ENCODE results near the gene ANO1.

ANO1 gene

DNA sequence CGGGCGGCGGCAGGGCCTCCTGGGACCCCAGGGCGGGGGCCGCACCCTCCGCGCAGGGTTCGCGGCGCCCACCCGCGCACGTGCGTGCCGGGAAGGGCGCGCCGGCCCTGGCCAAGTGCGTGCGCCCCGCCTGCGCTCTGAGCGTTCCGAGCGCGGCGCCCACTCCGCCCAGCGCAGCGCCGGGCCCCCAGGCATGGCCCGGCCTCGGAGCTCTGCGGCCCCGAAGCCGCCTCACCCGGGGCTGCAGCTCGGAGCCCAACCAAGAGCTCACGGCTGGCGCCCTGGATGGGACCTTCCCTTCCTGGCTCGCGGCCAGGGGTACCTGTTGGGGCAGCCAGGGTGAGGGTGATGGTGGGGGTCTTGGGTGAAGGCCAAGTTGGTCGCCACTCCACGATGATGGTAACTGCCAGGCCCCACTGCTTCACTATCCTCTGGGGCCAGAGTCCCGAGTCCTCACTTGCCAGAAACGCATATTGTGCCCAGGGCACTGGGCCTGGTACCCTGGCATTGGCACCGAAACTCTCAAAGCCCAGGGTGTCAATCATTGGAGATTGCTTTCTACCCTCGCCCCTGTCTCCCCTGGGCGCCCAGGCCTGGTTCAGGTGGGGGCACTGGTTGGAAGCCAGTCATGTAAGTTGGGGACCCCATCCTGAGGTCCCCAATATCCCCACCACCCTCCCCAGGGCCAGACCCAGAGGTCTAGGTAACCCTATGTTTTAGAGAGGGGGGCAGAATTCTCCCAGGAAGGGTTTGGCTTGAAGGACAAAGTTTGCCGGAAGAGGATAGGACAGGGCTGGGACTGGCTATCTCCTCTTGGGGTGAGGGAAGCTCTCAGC, 882 bp downstream of the ANO1 start:
- no peak for DNase-seq (ENCODE audit: low read depth)
- TF ChIP-seq, protein P1, sequence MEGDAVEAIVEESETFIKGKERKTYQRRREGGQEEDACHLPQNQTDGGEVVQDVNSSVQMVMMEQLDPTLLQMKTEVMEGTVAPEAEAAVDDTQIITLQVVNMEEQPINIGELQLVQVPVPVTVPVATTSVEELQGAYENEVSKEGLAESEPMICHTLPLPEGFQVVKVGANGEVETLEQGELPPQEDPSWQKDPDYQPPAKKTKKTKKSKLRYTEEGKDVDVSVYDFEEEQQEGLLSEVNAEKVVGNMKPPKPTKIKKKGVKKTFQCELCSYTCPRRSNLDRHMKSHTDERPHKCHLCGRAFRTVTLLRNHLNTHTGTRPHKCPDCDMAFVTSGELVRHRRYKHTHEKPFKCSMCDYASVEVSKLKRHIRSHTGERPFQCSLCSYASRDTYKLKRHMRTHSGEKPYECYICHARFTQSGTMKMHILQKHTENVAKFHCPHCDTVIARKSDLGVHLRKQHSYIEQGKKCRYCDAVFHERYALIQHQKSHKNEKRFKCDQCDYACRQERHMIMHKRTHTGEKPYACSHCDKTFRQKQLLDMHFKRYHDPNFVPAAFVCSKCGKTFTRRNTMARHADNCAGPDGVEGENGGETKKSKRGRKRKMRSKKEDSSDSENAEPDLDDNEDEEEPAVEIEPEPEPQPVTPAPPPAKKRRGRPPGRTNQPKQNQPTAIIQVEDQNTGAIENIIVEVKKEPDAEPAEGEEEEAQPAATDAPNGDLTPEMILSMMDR (conservative IDR thresholded peaks at IDR 0.05; ENCODE audit: low read length) = no peak
- H3K4me3 ChIP-seq (ENCODE audit: low read length) = no peak overlapping the region

DNA sequence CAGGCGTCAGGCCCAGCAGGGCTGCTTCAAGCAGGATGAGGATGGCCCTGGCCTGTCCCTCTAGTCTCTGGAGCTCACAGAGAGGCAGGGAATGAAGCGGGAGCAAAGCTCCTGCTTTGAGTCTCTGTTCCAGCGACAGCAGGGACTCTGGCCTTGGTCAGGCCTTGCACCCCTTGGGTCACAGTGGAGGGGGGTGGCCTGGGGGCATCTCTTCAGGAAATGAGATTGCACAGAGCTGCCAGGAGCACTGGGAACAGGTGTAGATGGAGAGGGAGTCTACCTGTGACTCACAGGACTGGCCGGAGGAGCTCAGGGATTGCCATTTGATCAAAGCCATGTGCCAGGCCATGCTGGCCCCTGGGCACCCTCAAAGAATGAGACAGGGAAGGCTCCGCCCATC, 1.6 kb downstream of the ANO1 start:
- no peak overlapping the region for H3K4me3 ChIP-seq (ENCODE audit: low read length)
- TF ChIP-seq, protein P1 (conservative IDR thresholded peaks at IDR 0.05; ENCODE audit: low read length) = no peak
- no peak for DNase-seq (ENCODE audit: low read depth)

DNA sequence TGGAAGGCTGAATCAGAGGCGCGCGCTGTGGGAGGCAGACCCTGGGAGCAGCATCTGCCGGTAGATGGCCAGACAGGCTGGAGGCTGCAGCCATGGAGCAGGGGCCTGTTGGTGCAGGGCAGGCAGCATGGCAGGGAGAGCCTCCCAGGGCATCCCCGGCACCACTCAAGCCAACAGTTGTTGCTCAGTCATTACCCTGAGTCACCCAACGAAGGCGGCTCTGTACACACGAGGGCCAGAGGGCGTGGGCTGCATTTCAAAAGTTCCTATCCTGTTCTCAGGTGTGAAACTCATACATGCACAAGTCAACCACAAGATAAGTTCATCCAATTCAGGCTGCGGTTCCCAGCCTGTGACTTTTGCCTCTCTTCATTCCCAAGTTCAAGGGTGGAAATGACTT, 2.6 kb downstream of the ANO1 start:
- DNase-seq (ENCODE audit: low read depth) = no peak
- TF ChIP-seq, protein P1 (conservative IDR thresholded peaks at IDR 0.05; ENCODE audit: low read length) = no peak
- H3K4me3 ChIP-seq (ENCODE audit: low read length) = no peak overlapping the region

DNA sequence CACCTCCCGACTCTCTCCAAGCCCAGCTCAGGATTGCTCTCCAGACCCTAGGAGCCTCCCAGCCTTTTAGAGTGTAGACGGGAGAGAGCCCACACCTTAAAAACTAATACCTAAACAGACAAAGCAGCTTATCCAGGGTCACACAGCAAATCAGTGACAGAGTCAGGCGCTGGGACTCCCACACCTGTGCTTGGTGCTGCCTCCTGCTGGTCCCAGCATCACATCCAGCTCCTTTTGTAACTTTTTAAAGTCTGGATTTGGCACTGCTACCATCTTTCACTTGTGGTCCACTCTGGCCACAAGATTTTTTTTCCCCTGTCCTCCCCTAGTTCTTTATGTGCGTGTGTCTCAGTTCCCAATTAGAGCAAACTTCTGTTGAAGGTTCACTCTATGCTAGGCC, 4.7 kb downstream of the ANO1 start:
- H3K4me3 ChIP-seq (ENCODE audit: low read length) = no peak overlapping the region
- TF ChIP-seq, protein P1 (conservative IDR thresholded peaks at IDR 0.05; ENCODE audit: low read length) = no peak; the same call in 1 of the 2 replicates
- DNase-seq (ENCODE audit: low read depth) = no peak

DNA sequence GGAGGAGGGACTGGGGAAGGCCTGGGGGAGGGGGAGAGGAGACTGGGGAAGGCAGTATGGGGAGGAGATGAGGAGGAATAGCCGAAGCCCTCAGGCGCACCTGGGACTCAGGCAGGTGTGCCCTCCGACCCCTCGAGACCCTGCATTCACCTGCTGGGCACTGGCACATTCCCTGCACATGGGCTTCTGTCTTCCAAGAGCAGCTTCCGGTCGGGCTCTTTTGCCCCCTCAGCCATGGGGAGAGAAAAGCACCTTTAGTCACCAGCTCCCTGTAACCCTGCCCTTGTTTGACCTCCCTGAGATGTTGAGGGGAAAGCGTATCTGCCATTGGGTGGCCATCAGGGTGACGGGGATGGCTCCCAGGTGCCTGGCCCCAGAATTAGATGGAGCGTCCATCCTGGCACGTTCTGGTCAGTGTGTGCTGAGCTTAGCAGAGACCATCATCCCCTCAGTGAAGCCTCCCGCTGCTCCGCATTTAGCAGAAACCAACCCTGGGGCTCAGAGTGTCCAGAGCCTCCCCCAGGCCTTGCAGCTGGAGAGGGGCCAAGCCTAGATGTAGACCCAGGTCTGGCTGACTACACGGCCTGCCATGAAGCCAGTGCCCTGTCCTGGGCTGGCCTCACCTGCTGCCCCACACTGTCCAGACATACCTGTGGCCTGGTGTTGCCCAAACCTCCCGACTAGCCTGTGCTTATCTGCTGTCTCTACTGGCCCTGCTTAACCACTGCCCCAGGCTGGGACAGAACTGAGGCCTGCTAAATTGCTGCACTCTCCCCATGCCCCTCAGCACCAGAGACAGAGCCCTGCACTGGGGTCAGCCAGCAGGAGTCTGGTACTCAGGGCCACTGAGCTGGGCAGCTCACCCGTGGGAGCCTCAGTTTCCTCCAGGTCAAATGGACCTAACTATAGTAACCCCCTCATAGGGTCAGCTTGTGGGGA, 6.2 kb downstream of the ANO1 start:
- TF ChIP-seq, protein P1 (conservative IDR thresholded peaks at IDR 0.05; ENCODE audit: low read length) = no peak
- no peak overlapping the region for H3K4me3 ChIP-seq (ENCODE audit: low read length)
- no peak for DNase-seq (ENCODE audit: low read depth)

DNA sequence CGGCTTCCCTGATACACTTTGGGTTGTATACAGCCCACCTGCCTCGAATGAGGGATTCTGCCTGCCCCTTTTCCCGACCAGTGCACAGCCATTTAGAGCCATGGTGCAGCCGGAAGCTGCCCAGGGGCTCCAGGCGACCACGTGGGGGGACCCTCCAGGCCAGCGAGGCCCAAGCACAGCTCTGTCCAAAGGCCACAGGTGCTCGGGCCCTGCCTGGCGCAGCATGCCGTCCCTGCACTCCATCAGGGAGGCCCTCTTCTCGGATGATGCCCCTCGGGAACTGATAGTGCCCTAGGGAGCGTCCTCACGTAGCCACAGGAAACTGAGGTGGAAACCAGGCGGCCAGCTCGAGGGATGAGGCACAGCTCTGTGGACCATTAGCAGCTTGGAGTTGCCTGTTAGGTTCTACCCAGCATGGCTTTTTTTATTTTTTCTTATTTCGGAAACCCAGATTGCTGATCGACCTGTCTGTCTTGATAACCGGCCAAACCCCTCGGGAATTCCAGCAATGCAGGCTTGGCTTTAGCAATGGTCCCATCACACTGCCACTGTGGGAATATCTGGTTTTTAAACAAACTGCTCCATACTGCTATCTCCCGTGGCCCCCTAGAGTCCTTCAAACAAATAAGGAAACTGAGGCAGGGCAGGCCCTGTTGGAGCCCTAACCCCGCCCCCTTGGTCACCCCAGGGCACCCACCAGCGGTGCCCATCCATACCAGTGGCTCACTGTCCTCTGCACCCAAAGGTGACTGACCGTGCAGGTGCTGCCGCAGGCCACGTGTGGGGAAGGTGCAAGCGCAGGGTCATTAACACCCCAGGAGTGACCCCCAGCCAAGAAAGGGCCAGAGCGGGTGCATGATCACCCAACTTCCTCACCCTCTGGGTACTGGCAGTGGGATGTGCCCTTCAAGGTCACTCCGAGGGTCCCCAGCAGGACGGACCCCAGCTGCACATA, 8.0 kb downstream of the ANO1 start:
- TF ChIP-seq, protein P1 (conservative IDR thresholded peaks at IDR 0.05; ENCODE audit: low read length) = no peak
- DNase-seq (ENCODE audit: low read depth) = no peak
- no peak overlapping the region for H3K4me3 ChIP-seq (ENCODE audit: low read length)
